H9 (cell line): ENCODE data around the gene BLMH. TPM values are rescaled to one million over a fixed set of nuclear protein-coding genes. Genes with fewer than 3 reads are reported as not detected.

Experiments used
- DNase-seq: peaks from one replicate; pipeline ENCODE4 v3.0.0-alpha.2; 2017
- H2AFZ ChIP-seq: one replicate; pipeline ENCODE4 v1.6.1; 2013; ENCODE audit warnings: mild to moderate bottlenecking, low read length, control low read depth, moderate library complexity
- H2AK5ac ChIP-seq: 2 replicates; pipeline ENCODE4 v1.6.1; 2013; ENCODE audit warnings: low read length, control low read depth, mixed read lengths; ENCODE audit not compliant: insufficient read length
- H2BK120ac ChIP-seq: one replicate; pipeline ENCODE4 v1.6.1; 2013; ENCODE audit warnings: low read depth, mild to moderate bottlenecking, low read length, control low read depth, inconsistent platforms; ENCODE audit not compliant: poor library complexity, severe bottlenecking
- H2BK12ac ChIP-seq: 2 replicates; pipeline ENCODE4 v1.6.1; 2013; ENCODE audit warnings: low read length, control low read depth, mixed read lengths, low read depth; ENCODE audit not compliant: insufficient read length
- H2BK15ac ChIP-seq: 2 replicates; pipeline ENCODE4 v1.6.1; 2013; ENCODE audit warnings: low read depth, low read length, control low read depth
- H2BK20ac ChIP-seq: one replicate; pipeline ENCODE4 v1.6.1; 2013; ENCODE audit warnings: low read depth, mild to moderate bottlenecking, low read length, control low read depth, inconsistent platforms; ENCODE audit not compliant: poor library complexity, severe bottlenecking
- H2BK5ac ChIP-seq: 2 replicates; pipeline ENCODE4 v1.6.1; 2013; ENCODE audit warnings: low read length, control low read depth, mixed read lengths; ENCODE audit not compliant: insufficient read length
- H3K14ac ChIP-seq: 2 replicates; pipeline ENCODE4 v1.6.1; 2013; ENCODE audit warnings: low read length, control low read depth; ENCODE audit not compliant: insufficient read depth
- H3K18ac ChIP-seq: 2 replicates; pipeline ENCODE4 v1.6.1; 2013; ENCODE audit warnings: low read depth, mild to moderate bottlenecking, mixed read lengths, low read length, control low read depth; ENCODE audit not compliant: insufficient read length
- H3K23ac ChIP-seq: 2 replicates; pipeline ENCODE4 v1.6.1; 2013; ENCODE audit warnings: low read length, control low read depth, mixed read lengths, low read depth; ENCODE audit not compliant: insufficient read length
- H3K23me2 ChIP-seq: 2 replicates; pipeline ENCODE4 v1.6.1; 2013; ENCODE audit warnings: low read depth, mild to moderate bottlenecking, mixed read lengths, low read length, control low read depth; ENCODE audit not compliant: insufficient read length, poor library complexity, severe bottlenecking
- H3K27ac ChIP-seq: 2 replicates; pipeline ENCODE4 v1.5.1; 2013; ENCODE audit warnings: low read length, control low read depth, mixed read lengths, low read depth; ENCODE audit not compliant: insufficient read length
- H3K27me3 ChIP-seq: 2 replicates; pipeline ENCODE4 v1.6.1; 2013; ENCODE audit warnings: low read length, control low read depth, inconsistent platforms; ENCODE audit not compliant: insufficient read depth
- H3K4ac ChIP-seq: 2 replicates; pipeline ENCODE4 v1.6.1; 2013; ENCODE audit warnings: low read depth, mild to moderate bottlenecking, control low read depth, inconsistent platforms, low read length, moderate library complexity
- H3K4me1 ChIP-seq: 2 replicates; pipeline ENCODE4 v1.6.1; 2013; ENCODE audit warnings: low read length, control low read depth, inconsistent platforms; ENCODE audit not compliant: insufficient read depth
- H3K4me2 ChIP-seq: 2 replicates; pipeline ENCODE4 v1.6.1; 2013; ENCODE audit warnings: low read length, control low read depth, mixed read lengths; ENCODE audit not compliant: insufficient read length, insufficient read depth
- H3K56ac ChIP-seq: 2 replicates; pipeline ENCODE4 v1.6.1; 2013; ENCODE audit warnings: low read depth, mild to moderate bottlenecking, mixed read lengths, low read length, control low read depth; ENCODE audit not compliant: insufficient read length
- H3K79me1 ChIP-seq: 2 replicates; pipeline ENCODE4 v1.6.1; 2013; ENCODE audit warnings: low read depth, mild to moderate bottlenecking, moderate library complexity, low read length, control low read depth, inconsistent platforms; ENCODE audit not compliant: insufficient read depth, poor library complexity, severe bottlenecking
- H3K79me2 ChIP-seq: 2 replicates; pipeline ENCODE4 v1.6.1; 2013; ENCODE audit warnings: low read length, control low read depth, inconsistent platforms; ENCODE audit not compliant: insufficient read depth
- H3K9ac ChIP-seq: 2 replicates; pipeline ENCODE4 v1.6.1; 2013; ENCODE audit warnings: low read length, control low read depth, mixed read lengths; ENCODE audit not compliant: insufficient read length; ENCODE audit errors: extremely low read depth
- H3K9me3 ChIP-seq: one replicate; pipeline ENCODE4 v1.6.1; 2013; ENCODE audit warnings: low read depth, low read length, inconsistent platforms; ENCODE audit not compliant: control insufficient read depth
- H3T11ph ChIP-seq: one replicate; pipeline ENCODE4 v1.6.1; 2013; ENCODE audit warnings: mild to moderate bottlenecking, low read length, control low read depth, inconsistent platforms
- H4K20me1 ChIP-seq: one replicate; pipeline ENCODE4 v1.6.1; 2013; ENCODE audit not compliant: control insufficient read depth, insufficient read length, insufficient read depth
- H4K5ac ChIP-seq: 2 replicates; pipeline ENCODE4 v1.6.1; 2013; ENCODE audit warnings: low read depth, mild to moderate bottlenecking, mixed read lengths, low read length, control low read depth; ENCODE audit not compliant: insufficient read length
- H4K8ac ChIP-seq: replicated peaks from 2 replicates; pipeline ENCODE4 v1.6.1; 2013; ENCODE audit warnings: low read length, control low read depth, mixed read lengths, low read depth; ENCODE audit not compliant: insufficient read length
- H4K91ac ChIP-seq: 2 replicates; pipeline ENCODE4 v1.6.1; 2013; ENCODE audit warnings: low read depth, mild to moderate bottlenecking, moderate library complexity, mixed read lengths, low read length, control low read depth; ENCODE audit not compliant: insufficient read length
- H3K27ac Mint-ChIP-seq, 3 experiments: 2 replicates in 2 of 3; 3 replicates in 1 of 3; pipeline ENCODE4 v1.8.0; 2020 to 2021; ENCODE audit warnings: mixed read lengths in 3 of 3, mild to moderate bottlenecking in 1 of 3, moderate library complexity in 1 of 3
- H3K27me3 Mint-ChIP-seq: 2 replicates; pipeline ENCODE4 v1.8.0; 2021; ENCODE audit warnings: low read depth, mild to moderate bottlenecking, moderate library complexity, mixed read lengths
- H3K36me3 Mint-ChIP-seq, 3 experiments: 2 replicates in 2 of 3; 3 replicates in 1 of 3; pipeline ENCODE4 v1.8.0; 2020 to 2021; ENCODE audit warnings: low read depth in 3 of 3, mixed read lengths in 3 of 3; ENCODE audit not compliant: insufficient read depth in 1 of 3
- H3K4me1 Mint-ChIP-seq, 2 experiments: 2 replicates each; pipeline ENCODE4 v1.8.0; 2020; ENCODE audit warnings: mixed read lengths in 2 of 2
- H3K4me3 Mint-ChIP-seq, 2 experiments: 2 replicates in 1 of 2; 3 replicates in 1 of 2; pipeline ENCODE4 v1.8.0; 2020 to 2021; ENCODE audit warnings: mild to moderate bottlenecking in 2 of 2, mixed read lengths in 2 of 2, moderate library complexity in 1 of 2
- H3K9me3 Mint-ChIP-seq, 2 experiments: 2 replicates in 1 of 2; 3 replicates in 1 of 2; pipeline ENCODE4 v1.8.0; 2020; ENCODE audit warnings: mild to moderate bottlenecking in 2 of 2, mixed read lengths in 2 of 2, moderate library complexity in 1 of 2
- CTCF ChIP-seq: fragments of 200-600 bp; sonication (generic); conservative IDR thresholded peaks from 3 replicates; pipeline ENCODE4 v1.8.0; 2021; ENCODE audit warnings: antibody characterized with exemption, mild to moderate bottlenecking
- WGBS: extraction: QIAGEN DNeasy Blood & Tissue Kit; methylation state at CpG from one replicate; pipeline ENCODE4 v1.1.7; 2013; ENCODE audit warnings: missing lambda C conversion rate, low lambda C conversion rate, mixed read lengths; ENCODE audit not compliant: insufficient read length; ENCODE audit errors: extremely low coverage; 5-methylcytosine and 5-hydroxymethylcytosine counted together
- total RNA-seq: library from RNA; stranded (reverse); gene quantifications from 2 replicates; pipeline ENCODE4 v1.2.1, GENCODE V29; 2021

The BLMH gene
- total RNA-seq, 1 experiment from 2014 or later, result 74.7 TPM

- no peaks in the 10 kb centered on the region for H3K9me3 Mint-ChIP-seq
- Histone ChIP-seq H4K91ac (no peak overlapping the region), H3K18ac (no peak overlapping the region), H3K79me2 (no peaks in the 10 kb centered on the region), H3T11ph (no peak overlapping the region), H2BK120ac (no peak overlapping the region), H2BK20ac (no peak overlapping the region), H2BK12ac (no peak overlapping the region), H3K4ac (no peak overlapping the region), H2AK5ac (no peak overlapping the region), H3K9ac (no peak overlapping the region), H3K9me3 (no peaks in the 10 kb centered on the region), H4K8ac (no peak overlapping the region), H2BK5ac (no peak overlapping the region), H3K27me3 (no peaks in the 10 kb centered on the region), H3K23ac (no peak overlapping the region), H2AFZ (no peak overlapping the region), H3K56ac (no peak overlapping the region), H4K5ac (no peak overlapping the region), H3K79me1 (no peaks in the 10 kb centered on the region), H3K27ac (no peak overlapping the region), H3K14ac (no peak overlapping the region), H4K20me1 (no peaks in the 10 kb centered on the region), H3K4me1 (no peaks in the 10 kb centered on the region), H2BK15ac (no peak overlapping the region), H3K4me2 (no peak overlapping the region), H3K23me2 (no peaks in the 10 kb centered on the region)
- no peak overlapping the region for H3K4me3 Mint-ChIP-seq
- H3K4me1 Mint-ChIP-seq, result no peaks in the 10 kb centered on the region
- H3K36me3 Mint-ChIP-seq, result no peaks in the 10 kb centered on the region
- no peak for TF ChIP-seq CTCF
- H3K27ac Mint-ChIP-seq, result no peak overlapping the region
- WGBS, result no CpG with 5 or more reads among the region's 2 CpGs
- H3K27me3 Mint-ChIP-seq, result peaks cover 7% of the 10 kb centered on the region; the same call in 1 of the 2 replicates
- no peak for DNase-seq
These were observed 18.8 kb upstream of the BLMH start for GRCh38 chr17:30310562-30310961.
